Adipocyte (in vitro differentiated cells): ENCODE results near the gene ADAM15.
A peak's percentile ranks its signal among the peaks of the same experiment; 100 is the strongest.

Source experiments
- DNase-seq: peaks from one replicate; pipeline ENCODE4 v3.0.0-alpha.2; 2015; ENCODE audit warnings: low read depth
- H3K27me3 ChIP-seq: replicated peaks from 2 replicates; pipeline ENCODE4 v1.7.0; 2013; ENCODE audit warnings: mild to moderate bottlenecking, low read length, moderate library complexity; ENCODE audit not compliant: control insufficient read depth, insufficient read depth
- H3K36me3 ChIP-seq: 2 replicates; pipeline ENCODE4 v1.7.0; 2013; ENCODE audit warnings: low read length, mild to moderate bottlenecking, moderate library complexity; ENCODE audit not compliant: control insufficient read depth, insufficient read depth, severe bottlenecking
- H3K4me1 ChIP-seq: 2 replicates; pipeline ENCODE4 v1.7.0; 2013; ENCODE audit warnings: mild to moderate bottlenecking, low read length, moderate library complexity; ENCODE audit not compliant: control insufficient read depth, insufficient read depth
- H3K4me3 ChIP-seq: 2 replicates; pipeline ENCODE4 v1.7.0; 2013; ENCODE audit warnings: mild to moderate bottlenecking, low read length, moderate library complexity
- H3K9ac ChIP-seq: 2 replicates; pipeline ENCODE4 v1.7.0; 2013; ENCODE audit warnings: mild to moderate bottlenecking, low read length, moderate library complexity
- H3K9me3 ChIP-seq: 2 replicates; pipeline ENCODE4 v1.7.0; 2013; ENCODE audit warnings: mild to moderate bottlenecking, low read length, moderate library complexity; ENCODE audit not compliant: control insufficient read depth

Gene ADAM15

DNA sequence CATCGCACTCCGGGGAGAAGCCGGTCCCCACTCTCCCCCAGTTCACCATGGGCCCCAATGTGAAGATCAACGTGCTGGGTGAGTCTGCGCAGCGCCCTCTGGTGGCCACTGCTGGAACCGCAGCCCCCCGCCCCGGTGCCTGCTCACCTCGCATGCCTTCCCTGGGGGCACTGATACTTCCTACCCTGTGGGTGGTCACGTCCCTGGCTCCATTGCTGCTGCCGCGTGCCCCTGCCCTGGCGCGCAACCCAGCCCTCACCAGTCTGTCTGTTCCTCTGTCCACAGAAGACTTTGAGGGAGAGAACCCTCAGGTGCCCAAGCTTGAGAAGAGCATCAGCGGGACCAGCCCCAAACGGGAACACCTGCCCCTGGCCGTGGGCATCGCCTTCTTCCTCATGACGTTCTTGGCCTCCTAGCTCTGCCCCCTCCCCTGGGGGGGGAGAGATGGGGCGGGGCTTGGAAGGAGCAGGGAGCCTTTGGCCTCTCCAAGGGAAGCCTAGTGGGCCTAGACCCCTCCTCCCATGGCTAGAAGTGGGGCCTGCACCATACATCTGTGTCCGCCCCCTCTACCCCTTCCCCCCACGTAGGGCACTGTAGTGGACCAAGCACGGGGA lies 35.1 kb downstream of the ADAM15 start:
- Histone ChIP-seq H3K9me3 (no peaks in the 10 kb centered on the region), H3K27me3 (peaks cover 30% of the 10 kb centered on the region), H3K4me1 (peaks cover 20% of the 10 kb centered on the region), H3K9ac (no peak overlapping the region), H3K36me3 (no peaks in the 10 kb centered on the region), H3K4me3 (no peak overlapping the region)
- peak; percentile 74 for DNase-seq

DNA sequence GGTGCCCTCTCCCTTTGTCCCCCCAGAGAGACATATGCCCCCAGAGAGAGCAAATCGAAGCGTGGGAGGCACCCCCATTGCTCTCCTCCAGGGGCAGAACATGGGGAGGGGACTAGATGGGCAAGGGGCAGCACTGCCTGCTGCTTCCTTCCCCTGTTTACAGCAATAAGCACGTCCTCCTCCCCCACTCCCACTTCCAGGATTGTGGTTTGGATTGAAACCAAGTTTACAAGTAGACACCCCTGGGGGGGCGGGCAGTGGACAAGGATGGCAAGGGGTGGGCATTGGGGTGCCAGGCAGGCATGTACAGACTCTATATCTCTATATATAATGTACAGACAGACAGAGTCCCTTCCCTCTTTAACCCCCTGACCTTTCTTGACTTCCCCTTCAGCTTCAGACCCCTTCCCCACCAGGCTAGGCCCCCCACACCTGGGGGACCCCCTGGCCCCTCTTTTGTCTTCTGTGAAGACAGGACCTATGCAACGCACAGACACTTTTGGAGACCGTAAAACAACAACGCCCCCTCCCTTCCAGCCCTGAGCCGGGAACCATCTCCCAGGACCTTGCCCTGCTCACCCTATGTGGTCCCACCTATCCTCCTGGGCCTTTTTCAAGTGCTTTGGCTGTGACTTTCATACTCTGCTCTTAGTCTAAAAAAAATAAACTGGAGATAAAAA lies 35.9 kb downstream of the ADAM15 start:
- no peak for DNase-seq
- no peaks in the 10 kb centered on the region for H3K36me3 ChIP-seq
- H3K4me3 ChIP-seq: no peak overlapping the region
- peaks cover 31% of the 10 kb centered on the region for H3K27me3 ChIP-seq
- H3K9me3 ChIP-seq: no peaks in the 10 kb centered on the region
- peaks cover 21% of the 10 kb centered on the region for H3K4me1 ChIP-seq
- H3K9ac ChIP-seq: no peak overlapping the region

DNA sequence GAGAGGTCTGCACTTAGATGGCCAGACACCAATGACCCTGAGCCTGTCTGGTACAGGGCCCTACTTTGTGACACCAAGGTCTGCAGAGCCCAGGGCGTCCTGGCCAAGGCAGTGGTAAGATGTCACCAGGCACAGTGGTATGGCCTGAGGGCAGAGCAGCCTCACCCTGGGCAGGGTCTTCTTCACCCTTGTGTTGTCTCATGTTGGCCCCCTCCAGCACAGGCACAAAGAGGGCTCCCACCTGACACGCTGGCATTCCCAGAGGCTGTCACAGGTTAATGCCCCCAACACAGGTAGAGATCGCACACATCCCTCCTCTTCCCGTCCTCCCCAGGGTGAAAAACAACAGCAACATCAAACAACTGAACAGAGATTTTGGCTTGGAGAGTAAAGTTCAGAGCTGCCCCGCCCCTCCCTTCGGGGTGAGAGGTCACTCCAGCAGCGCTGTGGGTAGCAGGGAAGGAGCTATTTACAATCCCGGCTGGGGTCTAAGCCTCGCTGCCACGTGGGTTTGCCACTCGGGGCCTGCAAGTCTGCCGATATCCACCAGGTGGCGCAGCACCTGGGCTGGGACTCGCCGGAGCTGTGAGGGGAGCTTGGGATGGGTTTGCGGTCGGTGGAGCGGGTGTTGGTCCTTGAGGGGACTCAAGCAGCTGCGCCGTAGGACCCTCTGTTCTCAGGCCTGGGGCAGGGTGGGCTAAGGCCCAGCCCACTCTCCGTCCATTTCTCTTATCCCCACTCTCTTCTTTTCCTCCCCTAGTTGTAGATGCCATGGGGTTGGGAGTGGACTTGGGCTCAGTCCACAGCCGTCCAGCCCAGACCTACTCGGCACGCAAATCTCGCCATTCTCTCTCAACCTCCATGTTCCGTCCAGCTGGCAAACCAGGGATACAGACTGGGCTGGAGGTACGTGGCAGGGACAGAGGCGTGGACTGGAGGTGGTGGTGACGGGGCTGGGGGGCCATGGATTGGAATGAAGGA lies 40.2 kb downstream of the ADAM15 start:
- H3K9me3 ChIP-seq: no peaks in the 10 kb centered on the region
- no peak overlapping the region for H3K4me3 ChIP-seq
- peaks cover 10% of the 10 kb centered on the region for H3K4me1 ChIP-seq
- H3K36me3 ChIP-seq: no peaks in the 10 kb centered on the region
- peak; percentile 90 for DNase-seq
- peaks cover 25% of the 10 kb centered on the region for H3K27me3 ChIP-seq
- peak overlapping the region; percentile 53 for H3K9ac ChIP-seq

DNA sequence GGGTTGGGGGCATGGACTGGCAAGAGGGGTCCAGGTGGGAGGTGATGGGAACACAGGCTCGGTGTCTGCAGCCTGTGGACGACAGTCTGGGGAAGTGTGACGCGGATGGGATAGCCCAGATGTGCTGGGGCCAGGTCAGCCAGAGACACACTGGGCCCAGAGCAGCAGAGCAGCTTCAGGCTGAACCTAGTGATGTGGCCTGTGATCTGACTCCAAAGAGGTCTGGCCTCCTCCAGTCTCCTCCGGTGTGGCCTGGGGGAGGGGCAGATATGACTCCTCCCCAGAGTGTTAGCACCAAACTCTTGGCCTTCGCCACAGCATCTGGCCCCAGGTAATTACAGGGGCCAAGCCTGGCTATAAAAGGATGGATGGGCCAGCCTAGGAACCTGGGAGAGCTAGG lies 41.0 kb downstream of the ADAM15 start:
- Histone ChIP-seq H3K36me3 (no peaks in the 10 kb centered on the region), H3K27me3 (peaks cover 27% of the 10 kb centered on the region), H3K4me3 (no peak overlapping the region), H3K4me1 (peaks cover 10% of the 10 kb centered on the region), H3K9ac (no peak overlapping the region), H3K9me3 (no peaks in the 10 kb centered on the region)
- no peak for DNase-seq

DNA sequence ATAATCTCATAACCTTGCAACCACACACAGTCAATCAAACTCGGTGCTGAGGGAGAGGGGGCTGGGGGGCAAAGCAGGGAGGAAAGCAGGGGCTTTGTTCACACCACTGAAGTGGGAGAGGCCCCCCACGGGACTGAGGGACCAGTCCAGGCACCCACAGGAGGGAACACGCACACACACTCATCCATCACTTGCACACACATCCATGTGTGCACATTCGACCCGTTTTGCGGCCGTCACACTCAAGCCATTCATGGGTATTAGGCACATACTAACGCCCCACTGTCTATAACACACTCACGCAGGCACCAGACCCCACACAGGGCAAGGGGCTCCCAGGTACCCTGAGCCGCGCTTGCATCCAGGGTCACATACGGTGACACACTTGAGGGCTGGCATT lies 41.5 kb downstream of the ADAM15 start:
- Histone ChIP-seq H3K9ac (no peak overlapping the region), H3K9me3 (no peaks in the 10 kb centered on the region), H3K4me3 (no peak overlapping the region), H3K4me1 (peaks cover 10% of the 10 kb centered on the region), H3K27me3 (peaks cover 29% of the 10 kb centered on the region), H3K36me3 (no peaks in the 10 kb centered on the region)
- no peak for DNase-seq

DNA sequence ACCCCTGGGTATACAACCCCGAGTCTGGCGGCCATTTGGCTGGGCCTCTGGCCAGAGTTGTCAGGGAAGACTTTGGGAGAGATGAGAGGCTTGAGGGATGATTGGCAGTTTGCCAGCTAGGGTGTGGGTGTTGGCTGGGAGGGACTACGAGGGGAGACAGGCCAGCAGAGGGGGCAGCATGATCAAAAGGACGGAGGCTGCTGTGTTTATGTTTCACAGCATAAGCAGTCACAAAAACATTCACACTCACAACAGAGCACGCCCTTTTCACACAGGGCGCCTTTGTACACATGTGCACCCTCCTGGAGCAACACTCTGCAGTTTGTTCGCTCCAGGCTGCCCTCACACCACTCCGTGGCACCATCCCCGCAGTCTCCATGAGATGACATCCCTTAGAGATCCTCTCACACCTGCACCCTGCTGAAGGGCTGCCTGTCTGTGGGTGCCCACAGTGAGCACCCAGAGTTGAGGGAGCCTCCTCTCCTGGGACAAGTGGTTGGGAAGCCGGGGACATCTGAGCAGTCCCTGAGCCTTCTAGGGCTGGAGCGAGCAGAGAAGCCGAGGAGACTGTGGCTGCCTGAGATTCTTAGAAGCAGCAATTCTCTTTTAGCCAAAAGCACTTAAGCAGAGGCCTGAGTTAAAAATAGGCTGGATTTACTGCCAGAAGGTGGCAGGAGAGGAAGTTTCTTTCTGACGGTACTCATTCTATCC lies 43.0 kb downstream of the ADAM15 start:
- Histone ChIP-seq H3K9ac (peak overlapping the region; percentile 3), H3K27me3 (peaks cover 33% of the 10 kb centered on the region), H3K36me3 (no peaks in the 10 kb centered on the region), H3K4me1 (peaks cover 10% of the 10 kb centered on the region), H3K4me3 (no peak overlapping the region), H3K9me3 (no peaks in the 10 kb centered on the region)
- DNase-seq: peak; percentile 65

DNA sequence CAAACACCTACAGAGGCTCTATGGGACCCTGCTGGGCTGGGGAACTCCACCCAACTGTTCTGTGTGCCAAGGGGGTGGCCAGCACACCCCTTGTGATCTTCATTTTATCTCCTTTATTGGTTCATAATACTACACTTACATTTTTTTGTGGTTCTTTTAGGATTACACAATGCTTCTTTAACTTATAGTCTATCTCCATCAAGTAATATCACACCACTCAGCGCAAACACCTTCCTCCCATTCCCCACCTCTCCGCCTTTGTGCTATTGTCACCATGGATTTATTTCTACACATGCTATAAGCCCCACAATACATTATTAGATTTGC lies 43.5 kb downstream of the ADAM15 start:
- DNase-seq: no peak
- H3K4me1 ChIP-seq: peaks cover 10% of the 10 kb centered on the region
- no peaks in the 10 kb centered on the region for H3K9me3 ChIP-seq
- H3K4me3 ChIP-seq: no peak overlapping the region
- H3K36me3 ChIP-seq: no peaks in the 10 kb centered on the region
- no peak overlapping the region for H3K9ac ChIP-seq
- H3K27me3 ChIP-seq: peaks cover 33% of the 10 kb centered on the region

- H3K36me3 ChIP-seq: no peaks in the 10 kb centered on the region
- peaks cover 18% of the 10 kb centered on the region for H3K27me3 ChIP-seq
- H3K4me1 ChIP-seq: peaks cover 9% of the 10 kb centered on the region
- no peaks in the 10 kb centered on the region for H3K9me3 ChIP-seq
- H3K4me3 ChIP-seq: no peak overlapping the region
- no peak overlapping the region for H3K9ac ChIP-seq
- no peak for DNase-seq
Measured at GRCh38 chr1:155099331-155099730, 48.2 kb downstream of the ADAM15 start.

DNA sequence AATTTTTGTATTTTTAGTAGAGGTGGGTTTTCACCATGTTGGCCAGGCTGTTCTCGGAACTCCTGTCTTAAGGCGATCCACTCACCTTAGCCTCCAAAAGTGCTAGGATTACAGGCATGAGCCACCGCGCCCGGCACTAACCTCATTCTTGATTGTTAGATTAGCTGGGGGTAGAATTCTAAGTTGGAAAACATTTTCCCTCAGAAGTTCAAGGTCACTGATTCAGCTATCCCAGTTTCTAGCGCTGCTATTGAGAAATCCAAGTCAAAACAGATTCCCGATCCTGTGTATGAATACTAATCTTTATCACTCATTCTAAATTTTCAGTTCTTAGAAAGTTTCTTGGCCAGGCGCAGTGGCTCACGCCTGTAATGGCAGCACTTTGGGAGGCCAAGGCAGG lies 52.2 kb downstream of the ADAM15 start:
- no peaks in the 10 kb centered on the region for H3K9me3 ChIP-seq
- H3K9ac ChIP-seq: no peak overlapping the region
- peaks cover 12% of the 10 kb centered on the region for H3K27me3 ChIP-seq
- no peak for DNase-seq
- no peaks in the 10 kb centered on the region for H3K36me3 ChIP-seq
- peaks cover 36% of the 10 kb centered on the region for H3K4me1 ChIP-seq
- no peak overlapping the region for H3K4me3 ChIP-seq

DNA sequence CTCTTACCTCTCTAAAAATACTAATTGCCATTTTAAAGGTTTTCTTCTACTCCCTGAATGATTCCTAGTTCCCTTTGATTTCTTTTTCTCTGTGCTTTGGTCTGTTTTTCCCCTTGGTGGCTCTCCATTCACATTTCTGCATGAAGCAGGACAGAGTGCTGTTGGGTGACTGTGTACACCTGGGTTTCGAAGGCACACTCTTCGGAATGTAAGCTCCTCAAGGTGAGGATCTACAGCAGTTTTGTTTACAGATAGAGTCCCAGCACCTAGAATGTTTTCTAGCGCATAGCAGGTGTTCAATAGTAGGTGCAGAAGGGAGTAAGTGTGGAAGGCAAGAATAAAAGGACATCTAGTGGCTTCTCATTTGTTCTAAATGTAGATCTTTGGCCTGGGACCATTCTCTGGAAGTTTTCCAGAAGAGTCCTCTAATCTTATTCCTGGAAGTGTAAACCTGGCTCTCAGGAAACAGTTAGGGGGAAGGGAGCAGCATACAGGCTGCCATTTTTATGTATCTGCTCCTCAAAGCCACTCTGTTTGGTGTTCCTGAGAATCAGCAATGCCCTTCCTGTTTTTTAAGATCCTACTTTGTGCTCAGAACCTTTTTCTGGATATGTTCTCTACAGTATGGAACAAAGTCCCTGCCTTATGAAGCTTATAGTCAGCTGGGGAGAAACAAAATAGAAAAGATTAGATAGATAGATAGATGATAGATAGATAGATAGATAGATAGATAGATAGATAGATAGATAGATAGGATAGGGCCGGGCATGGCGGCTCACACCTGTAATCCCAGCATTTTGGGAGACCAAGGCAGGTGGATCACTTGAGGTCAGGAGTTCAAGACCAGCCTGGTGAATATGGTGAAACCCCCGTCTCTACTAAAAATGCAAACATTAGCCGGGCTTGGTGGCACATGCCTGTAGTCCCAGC lies 53.8 kb downstream of the ADAM15 start:
- Histone ChIP-seq H3K9ac (peak overlapping the region; percentile 56), H3K4me1 (peaks cover 36% of the 10 kb centered on the region), H3K9me3 (no peaks in the 10 kb centered on the region), H3K27me3 (peaks cover 11% of the 10 kb centered on the region), H3K36me3 (no peaks in the 10 kb centered on the region), H3K4me3 (peak overlapping the region; percentile 33)
- DNase-seq: no peak
